Daoy (cell line): Measurements from ENCODE around the gene IRF7. TPM values are rescaled to one million over a fixed set of nuclear protein-coding genes. Genes with fewer than 3 reads are reported as not detected.
"Not testable (repeated sequence)": the region's sequence is repeated elsewhere in the genome, so short reads cannot be mapped to it uniquely, and the experiment has no call there.

Source experiments
- DNase-seq: peaks from one replicate; pipeline ENCODE4 v3.0.0-alpha.2; 2015; ENCODE audit warnings: low read depth
- total RNA-seq: library from RNA; depleted of rRNA; stranded (reverse); fragments of >200 nt; shearing (Covaris generic); gene quantifications from 2 replicates; pipeline ENCODE4 v1.2.3, GENCODE V29; 2014; rRNA removed

The IRF7 gene
- 6.7 and 14.5 TPM in 2 replicates for total RNA-seq

DNA sequence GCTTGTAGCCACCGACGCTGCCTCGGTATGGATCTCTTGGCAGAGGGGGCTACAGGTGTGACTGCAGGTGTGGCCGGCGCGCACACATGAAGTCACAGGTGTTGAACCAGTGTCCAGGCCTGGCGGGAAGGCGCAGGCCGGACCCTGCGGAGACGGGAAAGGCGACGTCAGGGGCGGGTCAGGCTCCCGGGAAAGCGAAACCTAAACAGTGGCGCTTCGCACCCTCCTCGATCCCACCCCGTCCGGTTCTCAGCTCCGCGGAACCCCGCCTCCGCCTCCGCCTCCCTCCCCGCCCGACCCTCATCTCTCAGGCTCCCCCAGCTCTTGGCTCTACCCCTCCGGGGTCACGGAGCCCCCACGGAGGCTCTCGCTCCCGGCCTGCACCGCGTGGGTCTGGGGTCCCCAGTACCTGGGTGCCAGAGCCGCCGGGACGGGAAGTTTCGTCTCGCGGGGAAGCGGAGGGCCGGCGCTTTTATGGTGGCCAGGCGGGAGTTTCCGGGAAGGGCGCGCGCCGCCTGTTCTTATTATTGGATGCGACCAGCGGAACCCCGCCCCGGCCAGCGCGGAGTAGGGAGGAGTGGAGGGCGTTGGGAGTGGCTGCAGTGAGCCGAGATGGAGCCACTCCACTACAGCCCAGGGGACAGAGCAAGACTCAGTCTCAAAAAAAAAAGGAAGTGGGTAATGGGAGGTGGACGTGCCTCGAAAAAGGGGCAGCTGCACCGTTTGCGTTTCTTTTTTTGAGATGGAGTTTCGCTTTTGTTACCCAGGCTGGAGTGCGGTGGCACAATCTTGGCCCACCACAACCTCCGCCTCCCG lies at the start of gene IRF7:
Gene IRF7 (minus strand): TSS at position 447 of the 816 bp plus-strand sequence. CDS start 586 bp downstream, outside the sequence.
- peak; percentile 93 for DNase-seq

DNA sequence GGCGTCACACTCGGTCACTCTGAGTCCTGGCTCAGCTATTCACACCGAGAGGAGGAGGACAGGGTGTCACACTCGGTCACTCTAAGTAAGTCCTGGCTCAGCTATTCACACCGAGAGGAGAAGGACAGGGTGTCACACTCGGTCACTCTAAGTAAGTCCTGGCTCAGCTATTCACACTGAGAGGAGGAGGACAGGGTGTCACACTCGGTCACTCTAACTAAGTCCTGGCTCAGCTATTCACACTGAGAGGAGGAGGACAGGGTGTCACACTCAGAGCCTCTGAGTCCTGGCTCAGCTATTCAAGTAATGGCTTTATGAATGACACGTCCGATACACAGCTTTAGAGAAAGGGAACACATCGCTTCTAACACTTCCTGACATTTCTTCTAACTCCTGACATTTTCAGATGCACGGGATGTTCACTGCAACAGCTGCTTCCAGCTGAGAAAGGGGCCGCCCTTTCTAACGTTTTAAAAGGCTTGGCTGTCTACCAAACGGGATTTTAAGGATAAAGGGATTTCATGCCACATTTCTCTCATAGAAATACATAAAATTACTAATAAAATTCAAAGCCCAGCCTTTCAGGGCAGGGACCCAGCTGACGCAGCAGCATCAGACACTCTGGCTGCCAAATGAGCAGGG lies 49.4 kb upstream of the IRF7 start:
- no peak for DNase-seq

DNA sequence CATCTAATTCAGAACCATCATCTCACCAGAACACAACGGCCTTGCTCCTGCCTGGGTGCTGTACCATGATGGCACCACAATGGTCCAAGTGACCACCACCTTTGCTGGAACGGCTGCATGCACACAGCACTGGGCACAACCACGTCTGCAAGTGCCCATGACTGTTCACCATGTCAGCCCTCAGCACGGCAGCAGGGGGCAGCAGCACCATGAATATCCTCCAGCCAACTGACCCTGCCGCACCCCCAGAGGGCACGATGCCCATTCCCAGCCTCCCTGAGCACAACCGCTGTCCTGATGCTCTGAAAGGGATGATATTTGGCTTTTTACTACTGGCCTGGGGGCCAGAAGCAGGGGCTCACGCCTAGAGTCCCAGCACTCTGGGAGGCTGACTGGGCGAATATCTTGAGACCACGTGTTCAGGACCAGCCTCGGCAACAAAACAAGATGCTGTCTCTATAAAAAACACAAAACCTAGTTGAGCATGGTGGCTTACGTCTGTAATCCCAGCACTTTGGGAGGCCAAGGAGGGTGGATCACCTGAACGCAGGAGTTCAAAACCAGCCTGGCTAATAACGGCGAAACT lies 47.0 kb upstream of the IRF7 start:
- peak; percentile 65 for DNase-seq

DNA sequence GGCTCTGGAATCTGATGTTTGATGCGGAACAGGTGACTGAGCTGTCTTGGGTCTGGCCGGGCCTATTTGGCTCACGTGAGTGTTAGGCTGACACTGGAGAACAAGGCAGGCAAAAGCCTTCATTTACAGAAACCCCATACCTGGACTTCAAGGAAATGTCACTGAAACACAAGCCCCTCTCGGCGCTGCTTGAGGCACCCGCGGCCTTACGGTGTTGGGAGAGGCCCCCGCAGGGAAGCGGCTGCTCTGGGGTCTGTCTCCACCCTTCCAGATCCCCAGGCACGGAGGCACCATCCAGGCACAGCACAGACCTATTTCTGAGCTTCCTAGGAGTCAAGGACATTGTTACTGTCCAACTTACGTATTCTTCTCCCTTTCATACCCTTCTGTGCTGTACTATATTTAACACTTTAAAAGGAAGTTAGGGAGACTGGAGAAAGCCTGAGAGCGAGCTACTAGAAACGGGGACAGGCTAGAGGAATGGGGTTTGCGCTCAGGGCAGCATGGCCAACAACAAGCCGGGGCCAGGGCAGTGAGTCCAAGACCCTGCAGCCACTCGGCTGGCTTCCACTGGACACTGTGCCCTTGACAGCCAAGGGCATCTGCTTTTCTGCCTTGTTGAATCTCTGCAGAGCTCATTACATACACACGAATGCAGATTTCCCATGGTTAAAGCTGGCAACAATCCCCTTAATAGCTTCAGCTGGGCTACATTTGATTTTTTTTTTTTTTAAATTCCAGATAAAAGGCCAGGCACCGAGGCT lies 45.1 kb upstream of the IRF7 start:
- no peak for DNase-seq

DNA sequence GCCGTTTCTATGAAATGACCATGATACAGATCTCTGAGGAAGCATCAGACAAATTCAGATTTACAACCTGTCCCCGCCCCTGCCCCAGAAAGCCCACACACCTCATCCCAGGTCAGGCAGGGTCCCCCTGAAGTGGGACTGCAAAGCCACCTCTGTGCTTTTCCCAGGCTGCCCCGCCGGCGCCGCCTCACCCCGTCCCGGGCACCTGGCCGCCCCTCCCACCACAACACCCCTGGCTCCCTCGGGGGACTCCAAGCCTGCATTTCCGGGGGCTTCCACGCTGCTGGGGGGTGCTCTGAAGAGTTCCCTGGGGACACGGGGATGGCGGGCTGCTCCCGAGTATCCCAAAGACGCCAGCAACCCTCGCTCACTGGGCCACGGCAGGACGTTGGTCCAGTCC lies 44.5 kb upstream of the IRF7 start:
- no peak for DNase-seq

DNA sequence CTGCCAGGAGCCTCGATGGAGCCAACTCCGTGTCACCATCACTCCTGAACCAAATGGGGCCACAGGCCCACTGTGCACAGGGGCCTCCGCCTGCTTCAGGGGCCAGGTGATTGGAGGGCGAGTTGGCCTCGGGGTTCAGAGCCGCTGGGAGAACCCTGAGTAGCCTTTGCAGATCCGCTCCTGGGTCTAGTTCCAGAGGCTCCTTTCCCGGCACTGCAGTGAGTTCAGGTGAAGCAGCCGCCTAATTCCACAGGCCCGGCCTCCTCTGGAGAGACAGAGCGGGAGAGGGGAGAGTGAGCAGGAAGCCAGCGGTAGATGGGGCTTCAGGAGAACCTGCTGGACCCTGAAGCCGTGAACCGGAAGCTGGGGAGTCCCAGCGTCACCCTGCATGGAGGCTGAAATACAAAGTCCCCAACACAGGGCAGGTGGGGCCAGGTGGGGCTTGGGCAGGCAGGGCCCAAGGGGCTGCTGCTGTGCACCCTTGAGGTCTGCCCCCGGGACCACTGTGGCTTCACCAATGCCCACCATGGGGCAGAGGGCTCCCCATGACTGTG lies 43.9 kb upstream of the IRF7 start:
- no peak for DNase-seq

DNA sequence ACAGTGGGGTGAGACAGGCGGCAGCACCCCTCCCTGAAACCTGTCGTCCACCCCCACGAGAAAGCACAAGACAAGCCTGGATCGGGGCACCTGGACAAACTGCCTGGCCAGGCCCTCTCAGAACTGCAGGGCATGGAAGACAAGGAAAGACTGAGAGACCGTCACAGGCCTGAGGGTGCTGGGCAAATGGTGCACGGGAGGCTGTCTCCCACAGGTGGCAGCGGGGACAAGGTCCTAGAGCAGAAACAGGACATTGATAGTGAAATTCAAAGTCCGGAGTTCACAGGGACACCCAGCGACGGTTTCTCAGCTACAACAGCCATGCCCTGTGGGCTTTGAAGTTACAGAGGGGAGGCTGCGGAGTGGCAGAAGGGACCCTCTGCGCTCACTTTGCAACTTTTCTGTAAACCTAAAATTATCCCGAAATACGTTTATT lies 42.0 kb upstream of the IRF7 start:
- no peak for DNase-seq

DNA sequence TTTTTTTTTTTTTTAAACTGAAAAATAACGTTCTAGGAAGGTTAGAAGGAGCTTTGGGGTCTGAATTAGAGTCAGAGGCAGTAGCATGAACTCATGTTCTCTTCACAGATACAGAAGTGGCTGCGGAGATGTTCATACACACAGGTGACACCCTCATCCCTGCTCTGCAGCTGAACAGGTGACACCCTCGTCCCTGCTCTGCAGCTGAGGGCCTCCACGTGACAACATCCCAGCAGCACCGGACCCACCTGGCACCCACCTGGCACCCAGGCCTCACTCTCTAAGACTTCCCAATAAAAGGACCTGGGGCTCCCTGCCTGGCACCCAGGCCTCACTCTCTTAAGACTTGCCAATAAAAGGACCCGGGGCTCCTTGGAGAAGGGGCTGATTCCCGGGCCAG lies 41.1 kb upstream of the IRF7 start:
- DNase-seq, result no peak

DNA sequence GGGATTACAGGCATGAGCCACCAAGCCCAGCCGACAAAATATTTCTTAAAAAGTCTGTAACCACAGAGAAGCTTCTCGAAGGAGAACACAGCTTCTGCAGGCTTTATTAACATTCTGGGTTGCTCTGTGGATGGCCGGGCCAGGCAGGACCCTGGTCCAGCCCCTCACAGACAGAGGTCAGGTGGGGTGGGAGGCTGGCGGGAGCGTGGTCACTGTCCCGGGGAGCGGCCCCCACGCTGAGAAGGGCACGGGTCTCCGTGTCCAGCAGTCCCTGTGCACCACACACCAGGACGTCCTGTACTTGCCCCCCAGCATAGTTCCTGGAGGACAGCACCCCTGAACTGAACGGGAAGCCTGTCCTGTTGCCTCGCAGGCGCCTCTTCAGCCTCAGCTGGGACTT lies 40.7 kb upstream of the IRF7 start:
- DNase-seq, result no peak

DNA sequence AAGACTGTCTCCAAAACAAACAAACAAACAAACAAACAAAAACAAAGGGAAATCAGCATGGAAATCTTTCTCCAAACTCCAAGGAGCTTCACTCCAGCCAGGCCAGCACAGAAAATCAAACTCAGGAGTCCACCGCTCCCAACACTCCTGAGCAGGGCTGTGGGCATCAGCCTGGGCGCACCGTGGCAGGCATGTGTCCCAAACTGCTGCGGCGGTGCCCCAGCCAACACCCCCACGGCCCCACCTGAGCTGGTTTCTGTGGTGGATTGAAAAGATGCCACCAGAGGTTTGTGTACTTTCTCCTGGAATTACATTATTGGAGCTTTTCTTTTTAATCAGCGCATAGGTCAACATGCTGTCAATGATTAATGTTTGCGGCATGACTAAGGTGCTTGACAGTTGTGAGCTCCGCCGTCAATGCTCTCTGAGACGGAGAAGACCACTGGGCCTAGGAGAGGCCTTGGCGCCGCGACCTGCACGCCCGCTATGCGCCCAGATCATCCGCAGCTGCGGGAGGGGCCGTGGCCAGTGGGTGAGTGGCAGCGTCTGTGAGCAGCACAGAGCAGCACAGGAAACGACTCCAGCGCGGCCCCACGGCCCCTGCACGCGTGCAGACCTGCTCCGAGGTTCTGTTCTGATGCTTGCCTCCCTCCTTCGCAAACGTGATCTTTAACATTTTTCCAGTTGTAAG lies 39.4 kb upstream of the IRF7 start:
- no peak for DNase-seq

DNA sequence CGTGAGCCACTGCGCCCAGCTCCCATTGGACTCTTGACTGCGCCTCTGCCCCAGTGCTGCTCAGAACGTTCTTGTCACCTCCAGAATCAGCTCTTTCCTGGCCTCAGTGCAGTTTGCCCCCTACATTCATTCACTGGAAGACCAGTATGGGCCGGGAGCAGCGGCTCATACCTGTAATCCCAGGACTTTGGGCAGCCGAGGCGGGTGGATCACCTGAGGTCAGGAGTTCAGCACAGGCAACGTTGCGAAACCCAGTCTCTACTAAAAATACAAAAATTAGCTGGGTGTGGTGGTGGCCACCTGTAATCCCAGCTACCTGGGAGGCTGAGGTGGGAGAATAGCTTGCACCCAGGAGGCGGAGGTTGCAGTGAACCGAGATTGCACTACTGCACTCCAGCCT lies 38.7 kb upstream of the IRF7 start:
- DNase-seq, result not testable (repeated sequence)

DNA sequence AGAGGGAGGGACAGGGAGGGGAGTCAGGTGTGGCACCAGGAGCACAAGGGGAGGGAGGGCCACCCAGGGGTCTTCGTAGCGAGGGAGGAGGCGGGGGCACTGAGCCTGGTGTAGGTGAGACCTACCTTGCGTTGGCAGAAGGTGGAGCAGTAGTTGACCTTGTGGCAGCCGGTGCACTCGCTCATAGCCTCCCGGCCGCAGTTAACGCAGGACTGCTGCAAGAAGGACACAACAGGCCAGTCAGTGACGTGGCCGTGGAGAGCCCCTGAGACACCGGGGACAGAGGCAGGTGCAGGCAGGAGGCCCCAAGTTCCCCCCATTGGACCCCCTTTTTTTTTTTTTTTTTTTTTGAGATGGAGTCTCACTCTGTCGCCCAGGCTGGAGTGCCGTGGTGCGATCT lies 38.1 kb upstream of the IRF7 start:
- DNase-seq, result no peak

DNA sequence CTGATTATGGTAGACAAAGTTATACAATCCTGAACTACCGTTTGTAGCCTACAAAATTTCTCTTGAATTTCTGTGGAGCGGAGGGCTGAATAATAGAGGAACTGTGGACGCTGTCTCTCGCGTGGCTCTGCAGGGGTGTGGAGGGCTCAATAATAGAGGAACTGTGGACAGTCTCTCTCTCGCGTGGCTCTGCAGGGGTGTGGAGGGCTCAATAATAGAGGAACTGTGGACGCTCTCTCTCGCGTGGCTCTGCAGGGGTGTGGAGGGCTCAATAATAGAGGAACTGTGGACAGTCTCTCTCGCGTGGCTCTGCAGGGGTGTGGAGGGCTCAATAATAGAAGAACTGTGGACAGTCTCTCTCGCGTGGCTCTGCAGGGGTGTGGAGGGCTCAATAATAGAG lies 37.4 kb upstream of the IRF7 start:
- DNase-seq, result not testable (repeated sequence)

DNA sequence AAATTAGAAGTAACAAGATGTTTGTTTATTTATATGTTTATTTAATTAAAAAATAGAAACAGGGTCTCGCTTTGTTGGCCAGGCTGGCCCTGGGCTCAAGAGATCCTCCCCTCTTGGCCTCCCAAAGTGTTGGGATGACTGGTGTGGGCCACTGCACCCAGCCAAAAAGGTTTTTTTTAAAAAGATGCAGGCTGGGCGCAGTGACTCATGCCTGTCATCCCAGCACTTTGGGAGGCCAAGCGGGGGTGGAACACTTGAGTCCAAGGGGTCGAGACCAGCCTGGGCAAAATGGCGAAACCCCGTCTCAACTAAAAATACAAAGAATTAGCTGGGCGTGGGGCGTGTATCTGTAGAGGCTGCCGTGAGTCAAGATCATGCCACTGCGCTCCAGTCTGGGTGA lies 34.7 kb upstream of the IRF7 start:
- DNase-seq, result no peak

DNA sequence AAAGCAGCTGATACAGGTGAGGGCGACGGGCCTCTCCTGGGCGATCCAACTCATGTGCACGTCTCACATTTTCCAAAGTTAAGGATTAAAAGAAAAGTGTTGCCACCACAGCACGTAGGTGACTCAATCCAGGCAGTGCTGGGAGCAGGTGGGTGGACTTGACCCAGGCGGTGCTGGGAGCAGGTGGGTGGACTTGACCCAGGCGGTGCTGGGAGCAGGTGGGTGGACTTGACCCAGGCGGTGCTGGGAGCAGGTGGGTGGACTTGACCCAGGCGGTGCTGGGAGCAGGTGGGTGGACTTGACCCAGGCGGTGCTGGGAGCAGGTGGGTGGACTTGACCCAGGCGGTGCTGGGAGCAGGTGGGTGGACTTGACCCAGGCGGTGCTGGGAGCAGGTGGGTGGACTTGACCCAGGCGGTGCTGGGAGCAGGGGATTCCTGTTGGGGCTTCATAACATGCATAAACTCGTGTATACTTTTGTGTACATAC lies 32.0 kb upstream of the IRF7 start:
- not testable (repeated sequence) for DNase-seq

DNA sequence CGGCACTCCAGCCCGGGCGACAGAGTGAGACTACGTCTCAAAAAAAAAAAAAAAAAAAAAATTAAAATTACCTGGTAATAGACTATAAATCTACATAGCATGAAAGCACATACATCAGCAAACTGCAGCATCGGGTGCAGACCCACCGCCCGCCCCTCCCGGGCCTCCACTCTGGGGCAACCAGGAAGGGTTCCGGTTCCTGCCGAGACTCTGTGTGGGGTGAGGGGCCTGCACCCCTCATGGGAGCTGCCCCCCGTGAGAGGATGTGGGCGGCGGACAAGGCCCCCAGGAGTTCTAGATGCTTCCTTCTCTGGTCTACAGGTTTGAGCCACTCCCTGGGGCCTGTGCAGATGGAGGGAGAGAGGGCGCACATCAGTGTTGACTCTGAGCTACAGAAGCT lies 30.5 kb upstream of the IRF7 start:
- DNase-seq, result no peak

DNA sequence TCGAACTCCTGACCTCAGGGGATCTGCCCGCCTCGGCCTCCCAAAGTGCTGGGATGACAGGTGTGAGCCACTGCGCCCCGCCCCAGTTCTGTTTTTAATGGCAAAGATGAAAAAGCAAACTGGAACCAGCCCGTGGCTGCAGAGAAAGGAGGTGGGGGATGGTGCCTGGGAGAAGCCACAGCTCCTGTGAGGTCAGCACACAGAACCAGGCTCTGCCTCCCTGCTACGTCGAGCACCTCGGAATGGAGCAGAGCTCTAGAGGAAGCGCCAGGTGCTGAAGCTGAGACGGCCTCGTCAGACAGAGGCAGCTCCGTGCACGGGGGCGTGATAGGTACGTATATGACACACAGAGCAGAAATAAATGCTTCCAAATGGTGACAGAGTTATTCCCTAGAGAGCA lies 29.8 kb upstream of the IRF7 start:
- no peak for DNase-seq

DNA sequence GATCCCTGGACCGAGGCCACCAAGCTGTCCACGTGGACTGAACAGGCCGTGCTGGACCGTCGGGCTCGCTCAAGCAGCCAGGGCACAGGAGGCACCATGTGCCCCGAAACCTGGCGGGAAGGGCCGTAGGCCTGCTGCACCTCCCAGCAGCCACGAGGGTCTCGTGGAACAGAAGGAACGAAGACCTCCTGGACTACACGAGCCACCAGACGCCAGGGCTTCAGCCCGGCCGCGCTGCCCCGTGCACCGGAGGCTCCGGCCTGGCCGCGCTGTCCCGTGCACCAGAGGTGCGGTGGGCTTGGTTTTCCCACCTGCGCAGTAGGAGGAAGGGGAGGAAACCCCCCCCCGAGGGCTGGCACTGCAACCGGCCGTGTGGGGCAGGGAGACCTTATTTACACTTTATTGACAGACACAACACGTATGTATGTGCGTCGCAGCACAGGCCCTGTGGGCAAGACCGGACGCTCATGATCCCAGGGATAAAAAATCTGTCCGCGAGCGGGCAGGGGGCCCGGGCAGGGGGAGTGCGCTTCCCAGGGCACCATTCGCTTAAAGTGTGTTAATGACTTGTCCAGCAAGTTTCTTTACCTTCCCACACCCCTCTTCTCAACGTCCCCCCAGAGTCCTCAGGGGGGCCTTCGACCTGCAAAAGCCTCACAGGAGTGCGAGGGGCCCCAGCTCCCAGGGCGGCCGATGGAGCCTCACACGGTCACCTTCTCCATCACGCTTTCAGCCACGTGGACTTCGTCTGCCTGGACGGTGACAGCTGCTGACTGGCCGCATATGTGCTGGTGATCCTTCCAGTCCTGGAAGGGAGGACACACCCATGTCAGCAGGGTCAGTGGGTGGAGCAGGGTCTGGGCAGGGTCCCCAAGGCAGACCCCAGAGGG lies 28.3 kb upstream of the IRF7 start:
- DNase-seq, result no peak

DNA sequence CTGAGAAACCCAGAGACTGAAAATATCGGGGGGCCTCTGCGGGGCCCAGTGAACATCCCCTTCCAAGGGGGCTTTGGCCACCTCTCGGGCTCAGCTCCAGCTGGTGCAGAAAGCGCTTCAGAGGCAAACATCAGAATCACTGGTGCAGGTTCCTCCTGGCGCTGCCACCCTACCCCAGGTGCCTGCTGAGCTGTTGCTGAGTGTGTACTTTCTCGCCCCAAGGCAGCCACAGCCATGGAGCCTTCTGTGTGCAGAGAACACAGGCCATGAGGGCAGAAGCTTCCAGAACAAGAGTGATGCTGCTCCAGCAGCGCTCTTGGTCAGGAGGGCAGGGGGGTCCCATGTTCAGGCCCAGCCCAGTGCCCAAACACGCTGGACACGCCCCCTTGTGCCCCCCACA lies 27.6 kb upstream of the IRF7 start:
- DNase-seq, result no peak

DNA sequence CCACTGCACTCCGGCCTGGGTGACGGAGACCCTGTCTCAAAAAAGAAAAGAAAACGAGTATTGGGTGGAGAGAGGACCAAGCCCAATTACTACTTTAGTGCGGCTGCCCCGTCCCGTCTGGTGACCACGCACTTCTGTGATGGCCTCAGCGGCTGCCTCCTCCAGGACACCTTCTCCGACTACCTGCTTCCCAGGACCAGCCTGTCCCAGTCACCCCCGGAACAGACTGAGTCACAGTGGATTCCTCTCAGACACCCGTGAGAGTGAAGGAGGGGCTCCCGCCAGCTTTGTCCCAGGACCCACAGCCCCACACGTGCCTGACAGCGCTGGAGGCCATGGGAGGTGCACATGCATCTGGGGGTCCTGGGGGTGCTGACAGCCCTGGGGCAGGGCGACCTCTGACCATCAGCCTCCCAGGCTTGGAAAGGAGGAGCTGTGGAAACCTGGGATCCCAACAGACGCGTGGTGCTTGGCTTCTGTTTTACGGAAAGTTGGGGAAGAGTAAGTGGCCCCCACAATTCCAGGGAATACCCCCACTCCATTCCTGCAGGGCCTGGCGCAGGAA lies 26.1 kb upstream of the IRF7 start:
- DNase-seq, result no peak
